Coronary artery (tissue), 2 donors: ENCODE measurements around the gene NUB1.

Source experiments
- DNase-seq: peaks from one replicate; pipeline ENCODE4 v3.0.0-alpha.2; 2017; ENCODE audit warnings: low spot score
- H3K27ac ChIP-seq, 2 donors: fragments of 200-600 bp; sonication (generic); one replicate each; pipeline ENCODE4 v1.5.1; 2016 to 2019
- H3K4me3 ChIP-seq: fragments of 200-600 bp; sonication (generic); 2 replicates; pipeline ENCODE4 v1.5.1; 2016; ENCODE audit warnings: mild to moderate bottlenecking, moderate library complexity
- TF ChIP-seq, protein P1 (sequence below): fragments of 200-600 bp; sonication (generic); IDR thresholded peaks from one replicate; pipeline ENCODE4 v1.5.1; 2019; ENCODE audit warnings: antibody characterized with exemption

The NUB1 gene

DNA sequence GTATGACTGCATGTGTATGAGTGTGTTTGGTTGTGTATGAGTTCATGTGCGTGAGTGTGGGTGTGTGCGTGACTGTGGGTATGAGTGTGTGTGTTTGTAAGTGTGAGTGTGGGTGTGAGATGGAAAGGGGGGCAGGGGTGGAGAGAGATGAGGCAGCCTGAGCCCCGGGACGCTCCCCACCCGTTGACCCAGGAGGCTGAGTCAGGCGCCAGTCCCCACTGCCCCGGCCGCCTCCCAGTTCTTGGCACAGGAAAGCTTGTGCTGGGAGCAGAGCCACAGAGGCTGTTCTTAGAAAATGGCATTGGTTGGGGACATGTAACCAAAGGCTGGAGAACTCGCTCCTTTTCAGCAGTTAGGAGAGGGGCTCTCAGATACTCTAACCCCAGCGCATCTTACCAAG, 27.8 kb upstream of the NUB1 start:
- peak; percentile 84 for DNase-seq
- Histone ChIP-seq H3K27ac (peak overlapping the region in 1 of 2 donors; percentile 21), H3K4me3 (no peak overlapping the region)
- TF ChIP-seq, protein P1, sequence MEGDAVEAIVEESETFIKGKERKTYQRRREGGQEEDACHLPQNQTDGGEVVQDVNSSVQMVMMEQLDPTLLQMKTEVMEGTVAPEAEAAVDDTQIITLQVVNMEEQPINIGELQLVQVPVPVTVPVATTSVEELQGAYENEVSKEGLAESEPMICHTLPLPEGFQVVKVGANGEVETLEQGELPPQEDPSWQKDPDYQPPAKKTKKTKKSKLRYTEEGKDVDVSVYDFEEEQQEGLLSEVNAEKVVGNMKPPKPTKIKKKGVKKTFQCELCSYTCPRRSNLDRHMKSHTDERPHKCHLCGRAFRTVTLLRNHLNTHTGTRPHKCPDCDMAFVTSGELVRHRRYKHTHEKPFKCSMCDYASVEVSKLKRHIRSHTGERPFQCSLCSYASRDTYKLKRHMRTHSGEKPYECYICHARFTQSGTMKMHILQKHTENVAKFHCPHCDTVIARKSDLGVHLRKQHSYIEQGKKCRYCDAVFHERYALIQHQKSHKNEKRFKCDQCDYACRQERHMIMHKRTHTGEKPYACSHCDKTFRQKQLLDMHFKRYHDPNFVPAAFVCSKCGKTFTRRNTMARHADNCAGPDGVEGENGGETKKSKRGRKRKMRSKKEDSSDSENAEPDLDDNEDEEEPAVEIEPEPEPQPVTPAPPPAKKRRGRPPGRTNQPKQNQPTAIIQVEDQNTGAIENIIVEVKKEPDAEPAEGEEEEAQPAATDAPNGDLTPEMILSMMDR, result no peak

DNA sequence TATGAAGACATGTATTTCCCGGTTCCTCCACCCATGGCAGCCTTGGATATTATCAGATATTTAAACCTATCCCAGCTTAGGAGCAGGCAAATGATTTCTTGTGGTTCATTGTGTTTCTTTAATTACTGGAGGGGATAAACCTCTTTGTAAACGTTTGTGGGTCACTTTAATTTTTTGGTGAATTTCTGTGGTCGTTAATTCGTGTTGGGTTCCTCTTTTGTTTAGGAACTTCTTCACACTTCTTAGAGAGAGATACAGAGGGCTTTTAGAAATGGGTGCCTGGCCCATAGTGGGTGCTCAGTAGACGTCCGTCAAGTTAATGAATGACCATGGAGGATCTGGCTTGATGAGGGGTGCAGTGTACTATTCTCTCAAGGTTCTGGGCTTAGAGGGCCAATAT, 27.2 kb upstream of the NUB1 start:
- TF ChIP-seq, protein P1, result no peak
- DNase-seq, result peak; percentile 33
- H3K4me3 ChIP-seq, result no peak overlapping the region
- H3K27ac ChIP-seq, result peak overlapping the region in 1 of 2 donors; percentile 21

DNA sequence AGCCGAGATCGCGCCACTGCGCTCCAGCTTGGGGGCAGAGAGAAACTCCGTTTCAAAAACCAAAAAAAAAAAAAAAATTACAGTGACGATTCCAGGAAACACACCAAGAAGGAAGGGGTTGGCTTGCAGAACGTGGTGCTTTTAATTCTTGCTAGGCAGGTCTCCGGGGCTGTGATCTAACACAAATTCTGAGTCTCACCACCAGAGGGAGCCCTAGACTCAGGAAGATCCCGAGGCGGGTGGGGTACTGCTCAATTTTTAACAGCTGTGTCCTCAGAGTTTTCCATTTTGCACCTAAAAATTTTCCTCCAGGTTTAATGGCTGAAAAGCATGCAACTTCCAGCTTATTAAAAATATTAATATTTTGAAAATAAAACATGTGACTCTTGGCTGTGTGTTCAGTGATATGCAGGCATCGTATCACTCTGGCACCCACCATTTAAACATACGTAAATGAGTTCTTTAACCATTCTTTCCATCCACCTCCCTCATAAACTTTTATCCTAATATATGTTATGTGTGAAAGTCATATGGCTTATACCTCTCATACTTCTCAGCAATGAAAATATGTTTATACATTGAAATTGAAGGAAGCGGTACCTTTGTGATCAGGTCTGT, 26.5 kb upstream of the NUB1 start:
- H3K4me3 ChIP-seq, result no peak overlapping the region
- DNase-seq, result peak; percentile 74
- TF ChIP-seq, protein P1, result peak; percentile 72

DNA sequence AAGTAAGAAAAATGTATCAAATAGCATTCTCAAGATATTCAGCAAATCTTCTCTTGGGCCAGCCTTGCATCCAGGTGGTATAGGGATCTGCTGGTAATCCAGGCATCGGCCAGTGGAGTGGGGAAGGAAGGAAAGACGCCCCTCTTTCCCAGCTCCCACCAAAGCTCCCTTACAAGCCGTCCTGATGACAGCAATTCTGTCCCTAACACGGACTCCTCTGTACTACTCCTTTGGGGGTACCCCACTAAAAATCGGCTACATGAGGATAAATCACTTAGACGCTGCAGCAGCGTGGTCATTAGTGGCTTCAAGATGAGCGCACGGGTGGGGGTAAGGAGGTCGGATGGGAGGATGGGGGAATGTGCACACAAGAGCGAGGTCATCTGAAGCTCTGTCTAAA, 24.7 kb upstream of the NUB1 start:
- Histone ChIP-seq H3K27ac (no peak overlapping the region), H3K4me3 (no peak overlapping the region)
- peak; percentile 54 for DNase-seq
- TF ChIP-seq, protein P1, result no peak

More for the DNA sequence above, 26.5 kb upstream of the NUB1 start:
- no peak overlapping the region for H3K27ac ChIP-seq

DNA sequence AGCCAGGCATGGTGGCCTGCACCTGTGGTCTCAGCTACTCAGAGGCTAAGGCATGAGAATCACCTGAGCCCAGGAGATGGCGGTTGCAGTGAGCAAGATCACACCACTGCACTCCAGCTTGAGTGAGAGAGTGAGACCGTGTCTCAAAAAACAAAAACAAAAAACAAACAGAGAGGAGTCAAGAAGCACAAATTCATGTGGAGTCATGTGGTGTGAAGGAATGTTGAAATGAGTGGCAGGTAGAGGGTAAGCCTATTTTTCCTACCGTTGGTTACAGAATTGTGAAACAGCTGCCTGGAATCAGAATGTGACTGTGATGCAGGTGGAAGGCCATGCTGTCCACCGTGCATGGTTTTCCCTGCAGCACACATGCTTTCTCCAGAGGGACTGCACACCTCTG, 23.7 kb upstream of the NUB1 start:
- H3K4me3 ChIP-seq, result no peak overlapping the region
- DNase-seq, result no peak
- TF ChIP-seq, protein P1, result no peak
- no peak overlapping the region for H3K27ac ChIP-seq

DNA sequence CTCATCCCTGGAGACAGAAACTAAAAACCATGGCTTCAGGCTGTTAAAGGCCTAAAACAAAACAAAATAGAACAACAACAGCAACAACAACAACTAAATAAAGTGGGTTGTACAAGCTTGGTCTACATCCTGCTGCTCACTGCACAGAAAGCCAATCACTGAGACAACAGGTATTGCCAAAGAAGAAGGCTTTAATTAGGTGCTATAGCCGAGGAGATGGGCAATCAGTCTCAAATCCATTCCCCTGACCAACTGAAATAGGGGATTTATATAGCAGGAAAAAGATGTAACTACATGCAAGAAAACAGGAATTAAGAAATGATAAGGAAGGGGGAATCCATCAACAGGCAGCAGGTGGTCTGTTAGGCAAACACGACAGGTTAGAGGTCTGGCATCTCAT, 22.4 kb upstream of the NUB1 start:
- no peak overlapping the region for H3K27ac ChIP-seq
- no peak for DNase-seq
- TF ChIP-seq, protein P1, result no peak

DNA sequence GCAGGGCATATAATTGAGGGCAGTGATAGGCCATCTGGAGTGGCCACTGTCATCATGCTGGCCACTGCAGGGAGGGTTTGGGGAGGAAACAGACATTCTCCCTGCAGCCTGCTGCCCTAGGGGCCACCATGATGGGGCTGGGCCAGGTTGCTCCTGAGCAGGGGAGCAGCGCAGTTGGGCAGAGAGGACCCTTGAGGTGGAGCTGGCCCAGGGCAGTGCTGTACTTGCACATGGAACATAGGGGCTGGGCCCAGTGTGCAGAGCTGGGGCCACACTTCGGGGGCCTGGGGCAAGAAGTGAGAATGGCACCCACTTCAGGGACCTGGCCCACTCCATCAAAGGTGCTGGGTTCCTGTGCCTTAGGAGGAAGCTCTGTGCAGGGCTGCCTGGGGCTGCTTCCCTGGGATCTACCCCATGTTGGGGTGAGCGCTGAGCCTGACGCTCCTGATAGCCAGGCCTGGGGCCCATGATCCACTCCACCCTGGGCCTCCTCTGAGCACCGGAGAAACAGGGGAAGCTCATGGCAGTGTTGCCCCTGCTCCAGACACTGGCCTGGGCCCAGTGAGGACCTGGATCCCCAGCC, 21.3 kb upstream of the NUB1 start:
- Histone ChIP-seq H3K4me3 (no peak overlapping the region), H3K27ac (no peak overlapping the region)
- TF ChIP-seq, protein P1, result no peak
- peak; percentile 49 for DNase-seq

More for the DNA sequence above, 22.4 kb upstream of the NUB1 start:
- H3K4me3 ChIP-seq, result no peak overlapping the region
